HEK293 (cell line): ENCODE results near the gene IRX4.

Experiments used
- OSR2 ChIP-seq: fragments of 450-650 bp; formaldehyde crosslinking; IDR thresholded peaks from 2 replicates; pipeline ENCODE4 v1.5.1; 2016; ENCODE audit warnings: missing biosample characterization, missing genetic modification characterization
- SCRT2 ChIP-seq: fragments of 450-650 bp; formaldehyde crosslinking; IDR thresholded peaks from 2 replicates; pipeline ENCODE4 v1.5.1; 2016; ENCODE audit warnings: missing biosample characterization, missing genetic modification characterization
- SETDB1 ChIP-seq: IDR thresholded peaks from one replicate; pipeline ENCODE4 v1.6.1; 2017; ENCODE audit warnings: mild to moderate bottlenecking, low read length, moderate library complexity, mixed read lengths; ENCODE audit not compliant: insufficient read length
- ZBTB21 ChIP-seq: fragments of 450-650 bp; formaldehyde crosslinking; IDR thresholded peaks from 2 replicates; pipeline ENCODE4 v1.5.1; 2017; ENCODE audit warnings: missing biosample characterization, missing genetic modification characterization
- ZNF114 ChIP-seq: fragments of 450-650 bp; formaldehyde crosslinking; IDR thresholded peaks from 2 replicates; pipeline ENCODE4 v1.5.0; 2017; ENCODE audit warnings: missing biosample characterization, missing genetic modification characterization
- ZNF133 ChIP-seq: fragments of 450-650 bp; formaldehyde crosslinking; IDR thresholded peaks from 2 replicates; pipeline ENCODE4 v1.5.1; 2016; ENCODE audit warnings: missing biosample characterization, missing genetic modification characterization
- ZNF202 ChIP-seq: fragments of 450-650 bp; formaldehyde crosslinking; IDR thresholded peaks from 2 replicates; pipeline ENCODE4 v1.5.1; 2016; ENCODE audit warnings: missing biosample characterization, missing genetic modification characterization, borderline replicate concordance
- ZNF311 ChIP-seq: fragments of 450-650 bp; formaldehyde crosslinking; IDR thresholded peaks from 2 replicates; pipeline ENCODE4 v1.5.1; 2017; ENCODE audit warnings: missing biosample characterization, missing genetic modification characterization, borderline replicate concordance
- ZNF335 ChIP-seq: fragments of 450-650 bp; formaldehyde crosslinking; conservative IDR thresholded peaks from 2 replicates; pipeline ENCODE4 v1.5.1; 2016; ENCODE audit warnings: missing biosample characterization, missing genetic modification characterization
- ZNF37A ChIP-seq: fragments of 450-650 bp; IDR thresholded peaks from 2 replicates; pipeline ENCODE4 v1.5.1; 2018; ENCODE audit warnings: missing biosample characterization, missing genetic modification characterization
- ZNF394 ChIP-seq: fragments of 450-650 bp; formaldehyde crosslinking; IDR thresholded peaks from 2 replicates; pipeline ENCODE4 v1.5.1; 2016; ENCODE audit warnings: missing biosample characterization, missing genetic modification characterization, mild to moderate bottlenecking, moderate library complexity, borderline replicate concordance
- ZNF530 ChIP-seq: fragments of 450-650 bp; formaldehyde crosslinking; IDR thresholded peaks from 2 replicates; pipeline ENCODE4 v1.5.1; 2016; ENCODE audit warnings: low read depth, missing biosample characterization, missing genetic modification characterization
- ZNF654 ChIP-seq: fragments of 450-650 bp; formaldehyde crosslinking; IDR thresholded peaks from 2 replicates; pipeline ENCODE4 v1.5.1; 2016; ENCODE audit warnings: low read depth, missing biosample characterization, missing genetic modification characterization
- ZNF660 ChIP-seq: fragments of 450-650 bp; IDR thresholded peaks from 2 replicates; pipeline ENCODE4 v1.5.1; 2018; ENCODE audit warnings: missing biosample characterization, mild to moderate bottlenecking, missing genetic modification characterization
- ZNF777 ChIP-seq: fragments of 450-650 bp; formaldehyde crosslinking; IDR thresholded peaks from 2 replicates; pipeline ENCODE4 v1.5.1; 2017; ENCODE audit warnings: missing biosample characterization, missing genetic modification characterization, borderline replicate concordance
- TF ChIP-seq, protein P1 (sequence below): fragments of 450-650 bp; formaldehyde crosslinking; IDR thresholded peaks from 2 replicates; pipeline ENCODE4 v1.5.1; 2017; ENCODE audit warnings: missing biosample characterization, missing genetic modification characterization
- TF ChIP-seq, protein P2 (sequence below): fragments of 450-650 bp; formaldehyde crosslinking; IDR thresholded peaks from 2 replicates; pipeline ENCODE4 v1.5.1; 2017; ENCODE audit warnings: missing biosample characterization, missing genetic modification characterization
- TF ChIP-seq, protein P3 (sequence below): fragments of 450-650 bp; formaldehyde crosslinking; IDR thresholded peaks from 2 replicates; pipeline ENCODE4 v1.5.1; 2016; ENCODE audit warnings: missing biosample characterization, missing genetic modification characterization
- TF ChIP-seq, protein P4 (sequence below): fragments of 450-650 bp; formaldehyde crosslinking; IDR thresholded peaks from 2 replicates; pipeline ENCODE4 v1.5.1; 2016; ENCODE audit warnings: missing biosample characterization, missing genetic modification characterization, borderline replicate concordance

IRX4 gene

DNA sequence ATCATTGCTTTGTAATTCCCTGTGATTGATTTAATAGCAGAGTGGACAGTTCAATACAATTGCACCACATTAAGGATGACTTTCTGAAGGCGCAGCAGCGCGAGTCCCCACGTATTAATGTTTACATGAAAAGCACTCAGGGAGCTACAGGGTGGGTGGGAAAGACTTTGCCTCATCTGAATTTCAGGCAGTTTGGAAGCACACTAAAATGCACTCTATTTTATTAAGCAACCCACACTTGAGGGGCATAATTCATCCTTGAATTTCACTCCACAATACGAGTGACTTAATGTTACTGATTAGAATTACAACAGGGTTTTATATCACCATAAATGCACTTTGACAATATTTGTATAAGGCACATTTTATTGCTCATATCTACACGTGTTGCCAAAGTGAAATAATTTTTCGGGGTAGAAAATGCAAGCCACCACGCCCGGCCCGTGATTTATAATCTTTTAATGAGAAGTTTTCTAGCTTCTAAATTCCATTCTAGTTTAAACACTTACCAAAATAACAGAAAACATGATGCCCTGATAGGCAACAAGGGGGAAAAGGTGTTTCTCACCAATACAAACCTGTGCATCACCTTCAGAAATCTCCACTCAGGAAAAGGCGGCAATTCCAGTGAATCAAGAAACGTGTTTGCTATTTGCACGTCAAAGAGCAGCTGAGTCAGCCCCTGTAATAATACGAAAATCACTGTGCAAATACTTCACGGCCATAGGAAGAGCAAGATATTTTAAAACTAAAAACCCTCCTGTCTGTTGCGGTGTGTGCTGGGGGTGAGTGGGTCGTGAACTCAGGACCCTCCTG is 40.5 kb downstream of the IRX4 start (continued):
- TF ChIP-seq, protein P1, sequence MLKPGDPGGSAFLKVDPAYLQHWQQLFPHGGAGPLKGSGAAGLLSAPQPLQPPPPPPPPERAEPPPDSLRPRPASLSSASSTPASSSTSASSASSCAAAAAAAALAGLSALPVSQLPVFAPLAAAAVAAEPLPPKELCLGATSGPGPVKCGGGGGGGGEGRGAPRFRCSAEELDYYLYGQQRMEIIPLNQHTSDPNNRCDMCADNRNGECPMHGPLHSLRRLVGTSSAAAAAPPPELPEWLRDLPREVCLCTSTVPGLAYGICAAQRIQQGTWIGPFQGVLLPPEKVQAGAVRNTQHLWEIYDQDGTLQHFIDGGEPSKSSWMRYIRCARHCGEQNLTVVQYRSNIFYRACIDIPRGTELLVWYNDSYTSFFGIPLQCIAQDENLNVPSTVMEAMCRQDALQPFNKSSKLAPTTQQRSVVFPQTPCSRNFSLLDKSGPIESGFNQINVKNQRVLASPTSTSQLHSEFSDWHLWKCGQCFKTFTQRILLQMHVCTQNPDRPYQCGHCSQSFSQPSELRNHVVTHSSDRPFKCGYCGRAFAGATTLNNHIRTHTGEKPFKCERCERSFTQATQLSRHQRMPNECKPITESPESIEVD: peak; percentile 80; the same call in 1 of the 2 replicates
- TF ChIP-seq SETDB1 (no peak), ZNF37A (tag by site-specific recombination) (no peak), ZNF654 (tag by site-specific recombination) (no peak), OSR2 (tag by site-specific recombination) (no peak), ZBTB21 (tag by site-specific recombination) (no peak), ZNF335 (tag by site-specific recombination) (peak; percentile 85), ZNF133 (no peak), ZNF202 (tag by site-specific recombination) (no peak), ZNF311 (tag by site-specific recombination) (no peak), ZNF114 (tag by site-specific recombination) (no peak), ZNF660 (no peak), ZNF530 (tag by site-specific recombination) (no peak), ZNF394 (no peak), ZNF777 (tag by site-specific recombination) (no peak), SCRT2 (tag by site-specific recombination) (no peak)
- TF ChIP-seq, protein P2, sequence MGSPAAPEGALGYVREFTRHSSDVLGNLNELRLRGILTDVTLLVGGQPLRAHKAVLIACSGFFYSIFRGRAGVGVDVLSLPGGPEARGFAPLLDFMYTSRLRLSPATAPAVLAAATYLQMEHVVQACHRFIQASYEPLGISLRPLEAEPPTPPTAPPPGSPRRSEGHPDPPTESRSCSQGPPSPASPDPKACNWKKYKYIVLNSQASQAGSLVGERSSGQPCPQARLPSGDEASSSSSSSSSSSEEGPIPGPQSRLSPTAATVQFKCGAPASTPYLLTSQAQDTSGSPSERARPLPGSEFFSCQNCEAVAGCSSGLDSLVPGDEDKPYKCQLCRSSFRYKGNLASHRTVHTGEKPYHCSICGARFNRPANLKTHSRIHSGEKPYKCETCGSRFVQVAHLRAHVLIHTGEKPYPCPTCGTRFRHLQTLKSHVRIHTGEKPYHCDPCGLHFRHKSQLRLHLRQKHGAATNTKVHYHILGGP (tag by site-specific recombination): no peak
- TF ChIP-seq, protein P3, sequence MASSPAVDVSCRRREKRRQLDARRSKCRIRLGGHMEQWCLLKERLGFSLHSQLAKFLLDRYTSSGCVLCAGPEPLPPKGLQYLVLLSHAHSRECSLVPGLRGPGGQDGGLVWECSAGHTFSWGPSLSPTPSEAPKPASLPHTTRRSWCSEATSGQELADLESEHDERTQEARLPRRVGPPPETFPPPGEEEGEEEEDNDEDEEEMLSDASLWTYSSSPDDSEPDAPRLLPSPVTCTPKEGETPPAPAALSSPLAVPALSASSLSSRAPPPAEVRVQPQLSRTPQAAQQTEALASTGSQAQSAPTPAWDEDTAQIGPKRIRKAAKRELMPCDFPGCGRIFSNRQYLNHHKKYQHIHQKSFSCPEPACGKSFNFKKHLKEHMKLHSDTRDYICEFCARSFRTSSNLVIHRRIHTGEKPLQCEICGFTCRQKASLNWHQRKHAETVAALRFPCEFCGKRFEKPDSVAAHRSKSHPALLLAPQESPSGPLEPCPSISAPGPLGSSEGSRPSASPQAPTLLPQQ (tag by site-specific recombination): 0 out of 2 replicates have a peak, but pooled peaks have one; percentile 31
- TF ChIP-seq, protein P4, sequence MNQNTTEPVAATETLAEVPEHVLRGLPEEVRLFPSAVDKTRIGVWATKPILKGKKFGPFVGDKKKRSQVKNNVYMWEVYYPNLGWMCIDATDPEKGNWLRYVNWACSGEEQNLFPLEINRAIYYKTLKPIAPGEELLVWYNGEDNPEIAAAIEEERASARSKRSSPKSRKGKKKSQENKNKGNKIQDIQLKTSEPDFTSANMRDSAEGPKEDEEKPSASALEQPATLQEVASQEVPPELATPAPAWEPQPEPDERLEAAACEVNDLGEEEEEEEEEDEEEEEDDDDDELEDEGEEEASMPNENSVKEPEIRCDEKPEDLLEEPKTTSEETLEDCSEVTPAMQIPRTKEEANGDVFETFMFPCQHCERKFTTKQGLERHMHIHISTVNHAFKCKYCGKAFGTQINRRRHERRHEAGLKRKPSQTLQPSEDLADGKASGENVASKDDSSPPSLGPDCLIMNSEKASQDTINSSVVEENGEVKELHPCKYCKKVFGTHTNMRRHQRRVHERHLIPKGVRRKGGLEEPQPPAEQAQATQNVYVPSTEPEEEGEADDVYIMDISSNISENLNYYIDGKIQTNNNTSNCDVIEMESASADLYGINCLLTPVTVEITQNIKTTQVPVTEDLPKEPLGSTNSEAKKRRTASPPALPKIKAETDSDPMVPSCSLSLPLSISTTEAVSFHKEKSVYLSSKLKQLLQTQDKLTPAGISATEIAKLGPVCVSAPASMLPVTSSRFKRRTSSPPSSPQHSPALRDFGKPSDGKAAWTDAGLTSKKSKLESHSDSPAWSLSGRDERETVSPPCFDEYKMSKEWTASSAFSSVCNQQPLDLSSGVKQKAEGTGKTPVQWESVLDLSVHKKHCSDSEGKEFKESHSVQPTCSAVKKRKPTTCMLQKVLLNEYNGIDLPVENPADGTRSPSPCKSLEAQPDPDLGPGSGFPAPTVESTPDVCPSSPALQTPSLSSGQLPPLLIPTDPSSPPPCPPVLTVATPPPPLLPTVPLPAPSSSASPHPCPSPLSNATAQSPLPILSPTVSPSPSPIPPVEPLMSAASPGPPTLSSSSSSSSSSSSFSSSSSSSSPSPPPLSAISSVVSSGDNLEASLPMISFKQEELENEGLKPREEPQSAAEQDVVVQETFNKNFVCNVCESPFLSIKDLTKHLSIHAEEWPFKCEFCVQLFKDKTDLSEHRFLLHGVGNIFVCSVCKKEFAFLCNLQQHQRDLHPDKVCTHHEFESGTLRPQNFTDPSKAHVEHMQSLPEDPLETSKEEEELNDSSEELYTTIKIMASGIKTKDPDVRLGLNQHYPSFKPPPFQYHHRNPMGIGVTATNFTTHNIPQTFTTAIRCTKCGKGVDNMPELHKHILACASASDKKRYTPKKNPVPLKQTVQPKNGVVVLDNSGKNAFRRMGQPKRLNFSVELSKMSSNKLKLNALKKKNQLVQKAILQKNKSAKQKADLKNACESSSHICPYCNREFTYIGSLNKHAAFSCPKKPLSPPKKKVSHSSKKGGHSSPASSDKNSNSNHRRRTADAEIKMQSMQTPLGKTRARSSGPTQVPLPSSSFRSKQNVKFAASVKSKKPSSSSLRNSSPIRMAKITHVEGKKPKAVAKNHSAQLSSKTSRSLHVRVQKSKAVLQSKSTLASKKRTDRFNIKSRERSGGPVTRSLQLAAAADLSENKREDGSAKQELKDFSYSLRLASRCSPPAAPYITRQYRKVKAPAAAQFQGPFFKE (tag by site-specific recombination): no peak
